Fibroblast of the aortic adventitia (primary cell): ENCODE measurements around the gene SFT2D1. TPM values are rescaled to one million over a fixed set of nuclear protein-coding genes. Genes with fewer than 3 reads are reported as not detected.
"Not testable (repeated sequence)": the region's sequence is repeated elsewhere in the genome, so short reads cannot be mapped to it uniquely, and the experiment has no call there.

Experiments
- DNase-seq: peaks from one replicate; pipeline ENCODE4 v3.0.0-alpha.2; 2010; ENCODE audit warnings: low read depth
- H3K4me3 ChIP-seq: 2 replicates; pipeline ENCODE4 v1.5.1; 2011; ENCODE audit warnings: low read depth, mild to moderate bottlenecking, control low read depth, low read length, moderate library complexity
- CTCF ChIP-seq: IDR thresholded peaks from 2 replicates; pipeline ENCODE4 v1.5.1; 2011; ENCODE audit warnings: mild to moderate bottlenecking, low read length, control low read depth, inconsistent platforms; ENCODE audit not compliant: insufficient read depth
- total RNA-seq: library from RNA; depleted of rRNA; stranded (reverse); fragments of >200 nt; gene quantifications from 2 replicates; pipeline ENCODE4 v1.2.3, GENCODE V29; 2012; ENCODE audit warnings: low replicate concordance

The SFT2D1 gene
- total RNA-seq, 1 donor = 37.7 TPM

DNA sequence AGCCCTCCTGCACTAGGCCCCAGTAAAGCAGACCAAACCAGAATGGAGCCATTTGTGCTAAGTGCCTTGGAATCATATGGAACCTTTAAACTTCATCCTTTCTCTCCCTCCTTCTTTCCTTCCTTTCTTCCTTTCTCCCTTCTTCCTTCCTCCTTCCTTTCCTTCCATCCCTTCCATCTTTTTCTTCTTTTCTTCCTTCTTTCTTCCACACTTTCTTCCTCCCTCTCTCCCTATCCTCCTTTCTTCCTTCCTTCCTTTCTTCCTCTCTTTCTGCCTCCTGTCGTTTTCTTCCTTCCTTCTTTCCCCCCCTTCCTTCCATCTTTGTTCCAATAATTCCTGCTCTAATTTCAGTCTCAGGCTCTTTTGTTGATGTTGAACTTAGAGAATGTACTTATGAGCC is 11.2 kb upstream of the SFT2D1 start:
- TF ChIP-seq CTCF = no peak
- no peak for DNase-seq
- no peak overlapping the region for H3K4me3 ChIP-seq

GRCh38 chr6:166352923-166353322 is 10.6 kb upstream of the SFT2D1 start:
- no peak for TF ChIP-seq CTCF
- no peak for DNase-seq
- H3K4me3 ChIP-seq = no peak overlapping the region

DNA sequence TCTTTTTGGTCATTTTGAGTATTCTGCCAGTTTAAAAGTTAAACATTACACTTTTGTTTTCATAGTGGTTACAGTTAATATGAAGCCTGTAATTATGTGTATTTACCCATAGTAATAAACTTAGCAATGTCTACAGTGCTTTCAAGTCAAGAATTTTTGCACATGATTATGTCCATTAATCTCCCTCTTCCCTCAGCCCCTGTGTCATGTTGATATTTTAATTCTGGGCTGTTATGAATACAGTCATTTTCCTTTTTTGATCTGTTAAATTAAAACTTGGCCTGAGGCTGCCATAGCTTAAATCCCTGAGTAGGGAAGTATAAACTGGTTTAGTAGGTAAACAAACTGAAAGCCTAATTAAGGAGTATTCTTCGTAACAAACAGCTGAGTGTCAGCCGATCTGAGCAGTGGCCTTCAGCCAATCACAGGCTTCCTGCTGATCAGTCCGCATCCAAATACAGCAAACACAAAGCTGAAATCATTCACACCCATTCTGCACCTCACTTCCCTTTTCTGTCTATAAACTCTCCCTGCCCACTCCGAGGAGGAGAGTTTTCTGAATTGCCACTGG is 9.5 kb upstream of the SFT2D1 start:
- TF ChIP-seq CTCF = no peak
- DNase-seq = no peak
- H3K4me3 ChIP-seq = no peak overlapping the region

DNA sequence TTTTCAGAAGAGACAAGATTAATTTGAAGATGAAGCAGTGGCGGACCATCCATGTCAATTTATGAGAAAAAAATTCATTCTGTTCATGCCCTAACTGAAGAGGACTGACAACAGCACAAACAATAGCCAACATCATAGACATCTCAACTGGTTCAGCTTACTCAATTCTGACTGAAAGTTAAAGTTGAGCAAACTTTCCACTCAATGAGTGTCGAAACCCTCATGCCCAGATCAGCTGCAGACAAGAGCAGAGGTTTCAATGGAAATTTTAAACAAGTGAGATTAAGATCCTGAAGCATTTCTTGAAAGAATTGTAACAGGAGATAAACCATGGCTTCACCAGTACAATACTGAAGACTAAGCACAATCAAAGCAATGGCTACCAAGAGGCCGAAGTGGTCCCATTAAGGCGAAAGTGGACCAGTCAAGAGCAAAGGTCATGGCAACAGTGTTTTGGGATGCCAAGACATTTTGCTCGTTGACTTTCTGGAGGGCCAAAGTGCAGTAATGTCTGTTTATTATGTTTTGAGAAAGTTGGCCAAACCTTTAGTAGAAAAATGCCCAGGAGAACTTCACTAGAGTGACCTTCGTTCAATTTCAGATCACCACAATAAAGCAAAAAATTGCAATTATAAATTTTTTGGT is 6.1 kb upstream of the SFT2D1 start:
- H3K4me3 ChIP-seq = no peak overlapping the region
- no peak for TF ChIP-seq CTCF
- DNase-seq = no peak

GRCh38 chr6:166346965-166347364 is 4.6 kb upstream of the SFT2D1 start:
- no peak for DNase-seq
- H3K4me3 ChIP-seq = no peak overlapping the region
- TF ChIP-seq CTCF = no peak

GRCh38 chr6:166346449-166346848 is 4.1 kb upstream of the SFT2D1 start:
- no peak overlapping the region for H3K4me3 ChIP-seq
- TF ChIP-seq CTCF = no peak

GRCh38 chr6:166345672-166346071 is 3.3 kb upstream of the SFT2D1 start:
- H3K4me3 ChIP-seq, DNase-seq: not testable (repeated sequence)

More at GRCh38 chr6:166346449-166346848, 4.1 kb upstream of the SFT2D1 start:
- no peak for DNase-seq

GRCh38 chr6:166344921-166345320 is 2.6 kb upstream of the SFT2D1 start:
- not testable (repeated sequence) for H3K4me3 ChIP-seq, DNase-seq
